ENCODE results near the gene ACE. TPM values are rescaled to one million over a fixed set of nuclear protein-coding genes. Genes with fewer than 3 reads are reported as not detected.
"Not testable (repeated sequence)": the region's sequence is repeated elsewhere in the genome, so short reads cannot be mapped to it uniquely, and the experiment has no call there.

ACE gene
- polyA plus RNA-seq, 3 donors = 12.2 to 20.3 (median 14.7) TPM

DNA sequence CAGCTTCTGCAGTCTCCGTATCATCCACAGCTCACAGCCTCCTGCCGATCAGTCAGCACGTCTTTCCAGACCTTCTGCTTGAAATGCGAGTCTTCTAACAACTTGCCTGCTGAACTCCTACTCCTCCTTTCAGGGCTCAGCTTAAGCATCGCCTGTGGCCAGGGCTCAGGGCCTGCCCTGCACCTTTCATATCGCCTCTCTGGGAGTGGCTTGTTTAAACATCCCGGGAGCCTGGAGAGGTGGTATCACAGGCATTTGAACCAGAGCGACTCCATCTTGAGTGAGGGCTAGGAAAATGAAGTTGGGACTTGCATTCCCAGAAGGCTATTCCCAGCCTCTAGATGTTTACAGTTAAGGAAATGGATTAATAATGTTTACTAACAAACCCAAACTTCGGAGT is 16.8 kb upstream of the ACE start:
- no peak for DNase-seq (ENCODE audit: extremely low read depth in 1 of 11, low read depth in 9 of 11, low spot score in 4 of 11)

DNA sequence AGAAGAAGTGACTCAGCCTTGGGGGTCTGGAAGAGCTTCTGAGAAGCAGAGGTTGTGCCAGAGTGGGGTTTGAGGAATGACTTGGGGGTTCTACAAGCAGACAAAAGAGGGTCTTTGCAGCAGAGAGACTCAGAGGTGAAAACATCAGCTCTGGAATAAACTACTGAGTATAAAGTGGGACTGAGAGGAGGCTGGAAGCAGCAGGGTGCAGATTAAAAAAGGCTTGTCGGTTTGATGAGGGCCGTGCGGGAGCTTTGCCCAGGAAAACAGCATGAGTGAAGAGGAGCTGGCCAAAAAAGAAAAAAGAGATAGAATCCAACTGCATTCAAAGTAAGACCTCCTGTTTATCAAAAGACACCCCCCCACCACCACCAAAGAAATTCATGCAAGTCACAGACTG is 13.1 kb upstream of the ACE start:
- no peak for DNase-seq (ENCODE audit: extremely low read depth in 1 of 11, low read depth in 9 of 11, low spot score in 4 of 11)

- DNase-seq (ENCODE audit: extremely low read depth in 1 of 11, low read depth in 9 of 11, low spot score in 4 of 11) = no peak
These were observed 12.1 kb upstream of the ACE start for GRCh38 chr17:63464691-63465236.

DNA sequence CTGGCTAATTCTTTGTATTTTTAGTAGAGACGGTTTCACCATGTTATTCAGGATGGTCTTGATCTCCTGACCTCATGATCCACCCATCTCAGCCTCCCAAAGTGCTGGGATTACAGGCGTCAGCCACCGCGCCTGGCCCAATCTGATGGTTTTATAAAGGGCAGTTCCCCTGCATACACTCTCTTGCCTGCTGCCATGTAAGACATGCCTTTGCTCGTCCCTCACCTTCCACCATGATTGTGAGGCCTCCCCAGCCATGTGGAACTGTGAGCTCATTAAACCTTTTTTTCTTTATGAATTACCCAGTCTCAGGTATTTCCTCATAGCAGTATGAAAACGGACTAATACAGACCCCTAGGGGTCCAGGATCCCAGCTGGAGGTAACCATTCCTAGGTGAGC is 8.8 kb upstream of the ACE start:
- not testable (repeated sequence) for DNase-seq (ENCODE audit: extremely low read depth in 1 of 11, low read depth in 9 of 11, low spot score in 4 of 11)

DNA sequence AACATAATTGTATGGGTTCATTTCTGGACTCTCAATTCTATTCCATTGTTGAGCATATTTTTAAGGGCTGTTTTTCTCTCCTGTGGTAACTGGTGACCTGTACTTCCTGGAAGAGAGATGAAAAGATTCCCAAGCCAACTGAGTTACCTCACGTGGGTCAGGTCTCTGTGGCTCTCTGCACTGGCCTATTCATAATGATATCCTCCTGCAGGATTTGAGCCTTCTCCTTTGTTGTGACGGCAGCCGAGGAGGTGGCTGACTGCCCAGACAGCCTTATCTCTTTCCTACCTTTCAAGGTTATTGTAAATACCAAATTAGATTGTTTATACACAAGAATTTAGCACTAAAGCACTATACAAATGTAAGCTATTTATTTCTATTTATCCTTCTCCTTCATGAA is 2.7 kb upstream of the ACE start:
- DNase-seq (ENCODE audit: extremely low read depth in 1 of 11, low read depth in 9 of 11, low spot score in 4 of 11) = no peak

- DNase-seq (ENCODE audit: extremely low read depth in 1 of 11, low read depth in 9 of 11, low spot score in 4 of 11) = no peak
These were observed 2.0 kb upstream of the ACE start for GRCh38 chr17:63474586-63475460.

DNA sequence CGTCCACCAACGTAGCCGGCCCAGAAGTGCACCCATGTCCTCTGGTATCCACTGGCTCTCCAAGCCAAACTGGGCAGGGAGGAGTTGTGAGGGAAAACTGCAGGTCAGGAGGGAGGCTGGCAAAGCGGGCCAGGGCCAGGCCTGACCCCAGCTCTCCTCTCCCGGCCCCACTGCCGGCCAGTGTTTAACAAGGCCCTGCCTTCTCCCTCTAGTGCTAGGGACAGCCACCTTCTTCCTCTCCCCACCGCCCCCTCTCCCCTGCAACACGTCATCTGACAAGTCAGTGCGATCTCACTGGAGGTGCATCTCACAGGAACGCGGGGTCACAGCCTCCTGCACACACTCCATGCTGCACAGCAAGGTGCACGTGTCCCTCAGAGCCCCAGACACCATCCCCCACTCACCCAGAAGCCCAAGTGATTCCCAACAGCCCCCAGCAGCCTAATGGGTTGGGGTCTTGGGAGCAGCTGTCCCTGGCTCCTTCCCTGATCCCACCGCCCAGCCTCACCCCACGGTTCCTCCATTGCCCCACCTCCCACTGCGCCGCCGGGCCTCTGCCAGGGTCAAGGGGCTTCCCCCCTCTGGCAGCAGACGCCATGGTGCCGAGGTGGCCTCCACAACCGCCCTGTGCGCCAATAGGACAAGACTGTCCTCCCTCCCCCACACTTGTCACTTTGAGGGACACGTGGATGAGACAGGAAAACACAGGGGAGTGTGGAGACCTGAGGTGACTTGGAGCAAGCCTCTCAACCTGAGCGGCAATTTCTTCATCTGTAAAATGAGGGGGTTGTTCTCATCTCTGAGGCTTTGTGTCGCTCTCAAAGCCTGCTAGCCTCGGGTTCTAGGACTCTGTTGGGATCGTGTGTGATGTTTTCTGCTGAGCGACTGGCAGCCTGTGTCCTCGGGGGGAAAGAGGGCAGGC is 1.1 kb upstream of the ACE start:
- no peak for DNase-seq (ENCODE audit: extremely low read depth in 1 of 11, low read depth in 9 of 11, low spot score in 4 of 11)

DNA sequence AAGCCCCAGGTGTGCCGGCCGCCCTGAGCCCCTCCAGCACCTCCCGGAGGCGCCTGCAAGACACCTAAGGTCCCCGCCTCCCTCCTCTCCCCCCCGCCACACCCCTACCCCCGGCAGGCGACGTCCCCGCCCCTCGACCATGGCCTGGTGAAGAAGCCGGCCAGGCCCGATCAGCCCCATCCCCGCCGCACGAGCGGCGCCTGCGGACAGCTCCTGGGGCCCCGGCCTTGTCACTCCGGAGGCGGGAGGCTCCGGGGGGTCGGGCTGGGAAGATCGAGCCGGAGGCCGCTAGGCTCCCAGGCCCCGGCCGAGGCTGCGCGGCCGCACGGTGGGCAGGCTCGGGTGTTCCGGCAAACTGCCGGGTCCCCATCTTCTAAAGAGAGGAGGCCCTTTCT is 405 bp upstream of the ACE start:
- DNase-seq (ENCODE audit: extremely low read depth in 1 of 11, low read depth in 9 of 11, low spot score in 4 of 11) = no peak

GRCh38 chr17:63477480-63478440 is 899 bp downstream of the ACE start:
- no peak for DNase-seq (ENCODE audit: extremely low read depth in 1 of 11, low read depth in 9 of 11, low spot score in 4 of 11)

GRCh38 chr17:63478814-63479494 is 2.1 kb downstream of the ACE start:
- DNase-seq (ENCODE audit: extremely low read depth in 1 of 11, low read depth in 9 of 11, low spot score in 4 of 11) = peak in 4 of 11 donors; percentile 55 to 73 (median 64)

- no peak for DNase-seq (ENCODE audit: extremely low read depth in 1 of 11, low read depth in 9 of 11, low spot score in 4 of 11)
These were observed 2.8 kb downstream of the ACE start for GRCh38 chr17:63479495-63480184.

- no peak for DNase-seq (ENCODE audit: extremely low read depth in 1 of 11, low read depth in 9 of 11, low spot score in 4 of 11)
These were observed 3.4 kb downstream of the ACE start for GRCh38 chr17:63480192-63480784.

- no peak for DNase-seq (ENCODE audit: extremely low read depth in 1 of 11, low read depth in 9 of 11, low spot score in 4 of 11)
These were observed 4.1 kb downstream of the ACE start for GRCh38 chr17:63480826-63481487.

DNA sequence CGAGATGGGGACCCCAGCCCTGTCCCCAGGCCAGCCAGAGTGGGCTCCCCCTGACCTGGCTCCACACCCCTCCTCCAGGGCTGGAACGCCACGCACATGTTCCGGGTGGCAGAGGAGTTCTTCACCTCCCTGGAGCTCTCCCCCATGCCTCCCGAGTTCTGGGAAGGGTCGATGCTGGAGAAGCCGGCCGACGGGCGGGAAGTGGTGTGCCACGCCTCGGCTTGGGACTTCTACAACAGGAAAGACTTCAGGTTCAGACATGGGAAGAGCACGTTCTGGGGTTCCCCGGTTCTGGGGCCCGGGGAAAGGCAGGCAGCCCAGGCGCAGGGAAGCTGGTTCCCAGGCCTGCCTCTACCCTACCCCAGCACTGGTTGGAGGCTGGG is 4.6 kb downstream of the ACE start:
- DNase-seq (ENCODE audit: extremely low read depth in 1 of 11, low read depth in 9 of 11, low spot score in 4 of 11) = no peak

- no peak for DNase-seq (ENCODE audit: extremely low read depth in 1 of 11, low read depth in 9 of 11, low spot score in 4 of 11)
These were observed 5.6 kb downstream of the ACE start for GRCh38 chr17:63482509-63482908.

GRCh38 chr17:63483038-63483437 is 6.2 kb downstream of the ACE start:
- DNase-seq (ENCODE audit: extremely low read depth in 1 of 11, low read depth in 9 of 11, low spot score in 4 of 11) = no peak
